ENCODE measurements around the gene GNA12. TPM values are rescaled to one million over a fixed set of nuclear protein-coding genes. Genes with fewer than 3 reads are reported as not detected.

GNA12 gene
- total and polyA plus RNA-seq, 10 of the 15 experiments (the other 5 are each of a cell fraction or from before 2014, with no cell fraction given) = 1.9 to 51.8 (median 12.6) TPM

DNA sequence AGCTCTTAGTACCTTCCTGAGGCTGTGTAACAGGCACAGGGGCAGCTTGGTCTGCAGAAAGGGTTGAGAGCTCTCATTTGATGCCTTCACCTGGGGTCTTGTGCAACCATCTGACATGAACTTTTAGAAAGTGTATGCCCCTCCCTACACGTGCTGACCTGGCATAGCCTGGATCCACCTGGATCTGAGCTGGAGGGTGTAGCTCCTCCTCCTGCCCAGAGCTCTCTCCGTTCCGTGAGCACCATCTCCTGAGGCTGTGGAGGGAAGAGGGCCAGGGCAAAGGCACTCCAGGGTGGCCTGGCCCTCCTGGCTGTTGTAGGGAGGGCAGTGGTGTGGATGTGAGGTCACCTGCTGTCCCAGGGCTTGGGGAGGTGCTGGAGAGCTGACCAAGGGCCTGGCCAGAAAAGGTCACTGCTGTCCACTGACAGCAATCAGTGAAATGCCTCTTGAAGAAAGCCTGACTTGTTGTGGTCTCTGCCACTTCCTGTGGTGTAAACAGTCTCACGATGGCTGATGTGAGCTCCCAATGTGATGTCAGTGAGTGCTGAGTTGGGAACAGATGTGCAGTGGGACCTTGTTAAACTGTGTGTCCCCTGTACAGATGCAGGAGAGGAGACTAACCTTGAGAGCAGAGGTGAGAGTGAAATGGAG lies 133.1 kb downstream of the GNA12 start (continued):
- TF ChIP-seq ESRRA (IDR thresholded peaks at IDR 0.05; ENCODE audit: low read length) = no peak
- TF ChIP-seq CHD1 (IDR thresholded peaks at IDR 0.05; ENCODE audit: low read depth, low read length) = no peak
- no peak for TF ChIP-seq CBX3 (IDR thresholded peaks at IDR 0.05; ENCODE audit: borderline replicate concordance, low read depth)
- TF ChIP-seq ZNF217 (IDR thresholded peaks at IDR 0.05) = no peak
- no peak for TF ChIP-seq BCLAF1 (IDR thresholded peaks at IDR 0.05)
- no peak for TF ChIP-seq PML (IDR thresholded peaks at IDR 0.05; ENCODE audit: low read length)
- no peak for TF ChIP-seq KDM1A (IDR thresholded peaks at IDR 0.05; ENCODE audit: borderline replicate concordance)
- TF ChIP-seq, protein P1, sequence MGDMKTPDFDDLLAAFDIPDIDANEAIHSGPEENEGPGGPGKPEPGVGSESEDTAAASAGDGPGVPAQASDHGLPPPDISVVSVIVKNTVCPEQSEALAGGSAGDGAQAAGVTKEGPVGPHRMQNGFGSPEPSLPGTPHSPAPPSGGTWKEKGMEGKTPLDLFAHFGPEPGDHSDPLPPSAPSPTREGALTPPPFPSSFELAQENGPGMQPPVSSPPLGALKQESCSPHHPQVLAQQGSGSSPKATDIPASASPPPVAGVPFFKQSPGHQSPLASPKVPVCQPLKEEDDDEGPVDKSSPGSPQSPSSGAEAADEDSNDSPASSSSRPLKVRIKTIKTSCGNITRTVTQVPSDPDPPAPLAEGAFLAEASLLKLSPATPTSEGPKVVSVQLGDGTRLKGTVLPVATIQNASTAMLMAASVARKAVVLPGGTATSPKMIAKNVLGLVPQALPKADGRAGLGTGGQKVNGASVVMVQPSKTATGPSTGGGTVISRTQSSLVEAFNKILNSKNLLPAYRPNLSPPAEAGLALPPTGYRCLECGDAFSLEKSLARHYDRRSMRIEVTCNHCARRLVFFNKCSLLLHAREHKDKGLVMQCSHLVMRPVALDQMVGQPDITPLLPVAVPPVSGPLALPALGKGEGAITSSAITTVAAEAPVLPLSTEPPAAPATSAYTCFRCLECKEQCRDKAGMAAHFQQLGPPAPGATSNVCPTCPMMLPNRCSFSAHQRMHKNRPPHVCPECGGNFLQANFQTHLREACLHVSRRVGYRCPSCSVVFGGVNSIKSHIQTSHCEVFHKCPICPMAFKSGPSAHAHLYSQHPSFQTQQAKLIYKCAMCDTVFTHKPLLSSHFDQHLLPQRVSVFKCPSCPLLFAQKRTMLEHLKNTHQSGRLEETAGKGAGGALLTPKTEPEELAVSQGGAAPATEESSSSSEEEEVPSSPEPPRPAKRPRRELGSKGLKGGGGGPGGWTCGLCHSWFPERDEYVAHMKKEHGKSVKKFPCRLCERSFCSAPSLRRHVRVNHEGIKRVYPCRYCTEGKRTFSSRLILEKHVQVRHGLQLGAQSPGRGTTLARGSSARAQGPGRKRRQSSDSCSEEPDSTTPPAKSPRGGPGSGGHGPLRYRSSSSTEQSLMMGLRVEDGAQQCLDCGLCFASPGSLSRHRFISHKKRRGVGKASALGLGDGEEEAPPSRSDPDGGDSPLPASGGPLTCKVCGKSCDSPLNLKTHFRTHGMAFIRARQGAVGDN (IDR thresholded peaks at IDR 0.05) = peak; percentile 54; the same call in 1 of the 2 replicates
- no peak for TF ChIP-seq MAX (IDR thresholded peaks at IDR 0.05; ENCODE audit: low read depth, low read length)
- no peak for TF ChIP-seq RELA (IDR thresholded peaks at IDR 0.05; ENCODE audit: borderline replicate concordance, partially characterized antibody)
- no peak for TF ChIP-seq NRF1 (conservative IDR thresholded peaks at IDR 0.05; ENCODE audit: low read depth, low read length)
- no peak for TF ChIP-seq SPI1 (IDR thresholded peaks at IDR 0.05; ENCODE audit: borderline replicate concordance, insufficient read depth, low read depth, low read length)
- 0 out of 2 replicates have a peak, but pooled peaks have one; percentile 34 for TF ChIP-seq BCL11A (IDR thresholded peaks at IDR 0.05; ENCODE audit: low read depth, low read length)
- TF ChIP-seq POLR2AphosphoS5 (IDR thresholded peaks at IDR 0.05; ENCODE audit: low read length) = no peak; the same call in 1 of the 2 replicates
- TF ChIP-seq YY1 (IDR thresholded peaks at IDR 0.05; ENCODE audit: low read depth, low read length) = no peak
